ENCODE measurements around the gene PDHX. TPM values are rescaled to one million over a fixed set of nuclear protein-coding genes. Genes with fewer than 3 reads are reported as not detected.

Gene PDHX
- total RNA-seq, 1 donor from 2014 or later: 34.6 TPM

- no peak for DNase-seq (ENCODE audit: extremely low spot score, unreplicated experiment)
- H3K27me3 Mint-ChIP-seq (ENCODE audit: unreplicated experiment): no peaks in the 10 kb centered on the region
- H3K9me3 Mint-ChIP-seq (ENCODE audit: unreplicated experiment): peaks cover 9% of the 10 kb centered on the region
- no peak for TF ChIP-seq CTCF (IDR thresholded peaks at IDR 0.05)
- no peaks in the 10 kb centered on the region for H3K4me1 Mint-ChIP-seq (ENCODE audit: unreplicated experiment)
- H3K4me3 Mint-ChIP-seq (ENCODE audit: unreplicated experiment): no peak overlapping the region
- peaks cover 7% of the 10 kb centered on the region for H3K36me3 Mint-ChIP-seq (ENCODE audit: unreplicated experiment)
- H3K27ac Mint-ChIP-seq (ENCODE audit: unreplicated experiment): no peak overlapping the region
Measured at GRCh38 chr11:34898474-34898873, 17.9 kb upstream of the PDHX start.

- no peak for TF ChIP-seq CTCF (IDR thresholded peaks at IDR 0.05)
- Mint-ChIP-seq H3K27me3 (ENCODE audit: unreplicated experiment) (no peaks in the 10 kb centered on the region), H3K36me3 (ENCODE audit: unreplicated experiment) (peaks cover 7% of the 10 kb centered on the region), H3K27ac (ENCODE audit: unreplicated experiment) (no peak overlapping the region), H3K9me3 (ENCODE audit: unreplicated experiment) (peaks cover 9% of the 10 kb centered on the region), H3K4me3 (ENCODE audit: unreplicated experiment) (no peak overlapping the region), H3K4me1 (ENCODE audit: unreplicated experiment) (peaks cover 4% of the 10 kb centered on the region)
- no peak for DNase-seq (ENCODE audit: extremely low spot score, unreplicated experiment)
Measured at GRCh38 chr11:34899633-34900016, 16.8 kb upstream of the PDHX start.

GRCh38 chr11:34904421-34904955, 11.9 kb upstream of the PDHX start:
- Mint-ChIP-seq H3K27me3 (ENCODE audit: unreplicated experiment) (no peaks in the 10 kb centered on the region), H3K9me3 (ENCODE audit: unreplicated experiment) (peaks cover 4% of the 10 kb centered on the region), H3K36me3 (ENCODE audit: unreplicated experiment) (peaks cover 2% of the 10 kb centered on the region), H3K27ac (ENCODE audit: unreplicated experiment) (no peak overlapping the region), H3K4me1 (ENCODE audit: unreplicated experiment) (peaks cover 7% of the 10 kb centered on the region), H3K4me3 (ENCODE audit: unreplicated experiment) (no peak overlapping the region)
- TF ChIP-seq CTCF (IDR thresholded peaks at IDR 0.05): no peak
- DNase-seq (ENCODE audit: extremely low spot score, unreplicated experiment): no peak

GRCh38 chr11:34905666-34906065, 10.8 kb upstream of the PDHX start:
- no peak for DNase-seq (ENCODE audit: extremely low spot score, unreplicated experiment)
- peaks cover 7% of the 10 kb centered on the region for H3K4me1 Mint-ChIP-seq (ENCODE audit: unreplicated experiment)
- no peak overlapping the region for H3K4me3 Mint-ChIP-seq (ENCODE audit: unreplicated experiment)
- H3K27me3 Mint-ChIP-seq (ENCODE audit: unreplicated experiment): no peaks in the 10 kb centered on the region
- H3K36me3 Mint-ChIP-seq (ENCODE audit: unreplicated experiment): peaks cover 2% of the 10 kb centered on the region
- TF ChIP-seq CTCF (IDR thresholded peaks at IDR 0.05): no peak
- no peaks in the 10 kb centered on the region for H3K9me3 Mint-ChIP-seq (ENCODE audit: unreplicated experiment)
- H3K27ac Mint-ChIP-seq (ENCODE audit: unreplicated experiment): no peak overlapping the region

- Mint-ChIP-seq H3K4me3 (ENCODE audit: unreplicated experiment) (no peak overlapping the region), H3K9me3 (ENCODE audit: unreplicated experiment) (no peaks in the 10 kb centered on the region), H3K36me3 (ENCODE audit: unreplicated experiment) (peaks cover 5% of the 10 kb centered on the region), H3K4me1 (ENCODE audit: unreplicated experiment) (peaks cover 7% of the 10 kb centered on the region), H3K27ac (ENCODE audit: unreplicated experiment) (no peak overlapping the region), H3K27me3 (ENCODE audit: unreplicated experiment) (no peaks in the 10 kb centered on the region)
- no peak for DNase-seq (ENCODE audit: extremely low spot score, unreplicated experiment)
- no peak for TF ChIP-seq CTCF (IDR thresholded peaks at IDR 0.05)
Measured at GRCh38 chr11:34907934-34908593, 8.4 kb upstream of the PDHX start.

Data from osteocyte (in vitro differentiated cells).